Adrenal gland (tissue), 12 donors: Measurements from ENCODE around the gene CYBA. TPM values are rescaled to one million over a fixed set of nuclear protein-coding genes. Genes with fewer than 3 reads are reported as not detected.

ENCODE experiments used
- DNase-seq, 7 donors: peaks; one replicate each; pipeline ENCODE4 v3.0.0-alpha.2; 2019 to 2020
- H3K27ac ChIP-seq, 5 donors: fragments of 200-600 bp; sonication (generic) in 4 of 5; 1 replicate in 3 of 5; 2 replicates in 2 of 5; pipeline versions ENCODE4 v1.5.1 to v1.8.0; 2016 to 2020; ENCODE audit warnings: mild to moderate bottlenecking in 1 of 5
- H3K27me3 ChIP-seq: fragments of 200-600 bp; 2 replicates; pipeline ENCODE4 v1.8.0; 2021
- H3K36me3 ChIP-seq, 2 donors: fragments of 200-600 bp; replicated peaks in 1 of 2; 1 replicate in 1 of 2; 2 replicates in 1 of 2; pipeline versions ENCODE4 v1.5.1 to v1.8.0; 2018 to 2022
- H3K4me1 ChIP-seq, 2 donors: fragments of 200-600 bp; replicated peaks in 1 of 2; 1 replicate in 1 of 2; 2 replicates in 1 of 2; pipeline versions ENCODE4 v1.5.1 to v1.8.0; 2018 to 2021
- H3K4me3 ChIP-seq, 4 donors: fragments of 200-600 bp; sonication (generic) in 3 of 4; one replicate each; pipeline ENCODE4 v1.5.1; 2016 to 2018
- H3K9me3 ChIP-seq, 3 donors: fragments of 200-600 bp; sonication (generic) in 1 of 3; replicated peaks in 1 of 3; 1 replicate in 2 of 3; 2 replicates in 1 of 3; pipeline versions ENCODE4 v1.5.1 to v1.8.0; 2016 to 2021
- POLR2A ChIP-seq, 2 donors: fragments of 450-650 bp; IDR thresholded peaks; one replicate each; pipeline ENCODE4 v1.6.1; 2017; ENCODE audit warnings: antibody characterized with exemption in 2 of 2, mild to moderate bottlenecking in 2 of 2, moderate library complexity in 1 of 2
- WGBS, 4 donors: extraction: QIAGEN DNeasy Blood & Tissue Kit in 2 of 4; methylation state at CpG; one replicate each; pipeline versions ENCODE4 v1.1.5 to v1.1.7; 2013 to 2017; 5-methylcytosine and 5-hydroxymethylcytosine counted together
- intact Hi-C, 2 donors: fragments of 100-400 bp; cut with DNase I; formaldehyde crosslinking; loops; one replicate each; pipeline versions ENCODE4 v1.14.1 to v1.15.0; 2022 to 2023
- polyA plus RNA-seq, 3 donors: library from polyadenylated mRNA; stranded (reverse); fragments of 200-250 nt in 2 of 3; fragments of 350-450 nt in 1 of 3; fragmentation: Illumina TruSeq in 1 of 3; extraction: RNeasy Lipid Tissue Mini Kit (QIAGEN cat#74804) in 1 of 3; gene quantifications; one replicate each; pipeline ENCODE4 v1.2.3, GENCODE V29; 2013 to 2014
- total RNA-seq, 9 donors: library from RNA; depleted of rRNA in 4 of 9; stranded (reverse); fragments of >200 nt in 4 of 9; fragments of 120-200 nt in 1 of 9; fragmentation: NEBNext Ultra II Directional in 1 of 9; extraction: Animal tissue kit (Norgen Biotek cat#: 25700) in 1 of 9; gene quantifications; one replicate each; pipeline versions ENCODE4 v1.1.0 to v1.2.4, GENCODE V29; 2013 to 2023
- TF ChIP-seq, protein P1 (sequence below), 6 experiments: fragments of 450-650 bp in 4 of 6; fragments of 200-600 bp in 2 of 6; sonication (generic) in 1 of 6; IDR thresholded peaks; 1 replicate in 5 of 6; 2 replicates in 1 of 6; pipeline versions ENCODE4 v1.5.1 to v1.8.0; 2016 to 2021; ENCODE audit warnings: antibody characterized with exemption in 6 of 6, mild to moderate bottlenecking in 2 of 6, moderate library complexity in 1 of 6
- donor health status: healthy with polysubstance abuse.
- donor health status: Bipolar disorder and iron deficiency.
- donor health status: DM: yes; HTN: yes; CAD: no.
- donor health status: DM: no; HTN: no; CAD: no.
- donor health status: DM: no; HTN: no; CAD: no.
- donor health status: DM: yes; HTN: yes; CAD: no.

Gene CYBA
- total and polyA plus RNA-seq, 12 donors, result 19.6 to 374 (median 155) TPM

DNA sequence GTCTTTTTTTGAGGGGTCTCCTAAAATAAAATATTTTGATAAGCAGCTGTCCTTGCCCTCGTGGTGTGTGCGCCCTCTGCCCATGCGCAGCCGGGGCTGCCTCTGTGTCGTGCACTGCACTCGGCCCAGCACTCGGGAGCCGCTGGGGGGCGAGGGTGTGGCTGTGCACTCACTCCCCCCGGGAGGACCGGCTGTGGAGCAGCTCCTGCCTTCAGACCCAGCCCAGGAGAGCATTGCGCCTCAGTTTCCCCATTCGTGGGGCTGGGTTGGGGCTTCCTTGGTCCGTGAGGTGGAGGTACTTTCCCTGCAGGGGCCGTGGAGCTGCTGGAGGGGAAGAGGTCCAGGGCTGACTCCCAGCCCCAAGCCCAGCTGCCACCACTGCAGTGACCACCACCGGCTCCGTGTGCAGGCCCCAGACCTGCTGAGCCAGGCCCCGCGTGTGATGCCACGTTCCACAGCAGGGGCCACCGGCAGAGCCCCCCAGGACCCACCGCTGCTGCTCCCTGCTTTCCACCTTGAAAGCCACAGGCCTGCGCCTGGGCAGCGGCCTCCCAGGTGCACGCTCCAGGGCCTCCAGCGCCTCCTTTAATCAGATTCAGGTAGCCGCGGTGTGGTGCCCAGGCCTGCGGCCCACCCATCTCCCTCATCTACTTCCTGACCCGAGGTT lies 18.8 kb downstream of the CYBA start:
- peaks cover 0 to 6% of the 10 kb centered on the region in 2 donors for H3K4me1 ChIP-seq
- peaks cover 0 to 45% of the 10 kb centered on the region in 2 donors for H3K36me3 ChIP-seq
- 84 to 94% (median 91%) methylated on average over 16 to 30 of the region's 30 CpGs for WGBS, 4 donors
- H3K27me3 ChIP-seq, result no peaks in the 10 kb centered on the region
- no peak overlapping the region for H3K27ac ChIP-seq
- TF ChIP-seq, protein P1, sequence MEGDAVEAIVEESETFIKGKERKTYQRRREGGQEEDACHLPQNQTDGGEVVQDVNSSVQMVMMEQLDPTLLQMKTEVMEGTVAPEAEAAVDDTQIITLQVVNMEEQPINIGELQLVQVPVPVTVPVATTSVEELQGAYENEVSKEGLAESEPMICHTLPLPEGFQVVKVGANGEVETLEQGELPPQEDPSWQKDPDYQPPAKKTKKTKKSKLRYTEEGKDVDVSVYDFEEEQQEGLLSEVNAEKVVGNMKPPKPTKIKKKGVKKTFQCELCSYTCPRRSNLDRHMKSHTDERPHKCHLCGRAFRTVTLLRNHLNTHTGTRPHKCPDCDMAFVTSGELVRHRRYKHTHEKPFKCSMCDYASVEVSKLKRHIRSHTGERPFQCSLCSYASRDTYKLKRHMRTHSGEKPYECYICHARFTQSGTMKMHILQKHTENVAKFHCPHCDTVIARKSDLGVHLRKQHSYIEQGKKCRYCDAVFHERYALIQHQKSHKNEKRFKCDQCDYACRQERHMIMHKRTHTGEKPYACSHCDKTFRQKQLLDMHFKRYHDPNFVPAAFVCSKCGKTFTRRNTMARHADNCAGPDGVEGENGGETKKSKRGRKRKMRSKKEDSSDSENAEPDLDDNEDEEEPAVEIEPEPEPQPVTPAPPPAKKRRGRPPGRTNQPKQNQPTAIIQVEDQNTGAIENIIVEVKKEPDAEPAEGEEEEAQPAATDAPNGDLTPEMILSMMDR (IDR thresholded peaks at IDR 0.05), result no peak
- no peak for TF ChIP-seq POLR2A (IDR thresholded peaks at IDR 0.05)
- no peaks in the 10 kb centered on the region for H3K9me3 ChIP-seq
- no peak overlapping the region for H3K4me3 ChIP-seq
- intact Hi-C loops, result no loop called here
- DNase-seq, result no peak

DNA sequence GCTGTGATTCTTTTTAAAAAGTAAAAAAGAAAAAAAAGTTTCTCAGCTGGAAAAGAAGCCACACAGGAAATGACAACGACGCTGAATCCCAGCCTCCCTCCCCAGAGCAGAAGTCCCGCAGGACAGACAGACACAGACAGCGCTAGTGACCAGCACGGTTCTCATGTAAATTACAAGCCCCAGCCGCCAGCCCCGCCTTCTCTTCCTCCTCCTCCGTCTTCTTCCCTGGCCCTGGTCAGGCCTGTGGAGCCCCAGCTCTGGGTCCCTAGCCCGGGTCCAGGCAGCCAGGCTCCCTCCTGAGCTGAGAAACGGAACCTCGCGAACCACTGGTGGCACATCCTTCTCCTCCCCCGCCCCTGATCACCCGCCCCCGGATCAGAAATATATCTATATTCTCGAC lies 19.5 kb downstream of the CYBA start:
- Histone ChIP-seq H3K4me1 (peaks cover 0 to 6% of the 10 kb centered on the region in 2 donors), H3K27ac (no peak overlapping the region), H3K4me3 (no peak overlapping the region), H3K36me3 (peaks cover 0 to 50% of the 10 kb centered on the region in 2 donors), H3K27me3 (no peaks in the 10 kb centered on the region), H3K9me3 (no peaks in the 10 kb centered on the region)
- no peak for DNase-seq
- intact Hi-C loops, result no loop called here
- TF ChIP-seq, protein P1 (IDR thresholded peaks at IDR 0.05), result no peak
- no peak for TF ChIP-seq POLR2A (IDR thresholded peaks at IDR 0.05)
- 76 to 81% (median 78%) methylated on average over 16 of the region's 16 CpGs for WGBS, 4 donors

DNA sequence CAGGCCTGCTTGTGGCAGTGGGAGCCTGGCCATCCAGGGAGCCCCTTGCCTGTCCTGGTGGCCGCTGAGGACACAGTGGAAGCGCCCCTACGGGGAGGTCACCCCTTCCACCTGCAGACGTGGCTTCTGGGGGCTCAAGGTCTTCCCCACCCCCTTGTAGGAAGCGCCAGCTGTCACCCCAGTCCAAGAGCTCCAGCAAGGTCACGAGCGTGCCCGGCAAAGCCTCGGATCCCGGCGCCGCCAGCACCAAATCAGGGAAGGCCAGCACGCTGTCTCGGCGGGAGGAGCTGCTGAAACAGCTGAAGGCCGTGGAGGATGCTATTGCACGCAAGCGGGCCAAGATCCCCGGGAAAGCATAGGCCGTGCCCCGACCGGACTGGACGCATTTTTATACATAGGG lies 19.9 kb downstream of the CYBA start:
- no peak overlapping the region for H3K4me3 ChIP-seq
- WGBS, 4 donors, result 67 to 83% (median 68%) methylated on average over 14 to 23 of the region's 23 CpGs
- H3K9me3 ChIP-seq, result no peaks in the 10 kb centered on the region
- TF ChIP-seq POLR2A (IDR thresholded peaks at IDR 0.05), result no peak
- TF ChIP-seq, protein P1 (IDR thresholded peaks at IDR 0.05), result no peak
- H3K27me3 ChIP-seq, result no peaks in the 10 kb centered on the region
- peaks cover 0 to 6% of the 10 kb centered on the region in 2 donors for H3K4me1 ChIP-seq
- peak overlapping the region in 1 of 5 donors; percentile 27 for H3K27ac ChIP-seq
- H3K36me3 ChIP-seq, result peaks cover 0 to 55% of the 10 kb centered on the region in 2 donors
- intact Hi-C loops, result no loop called here
- DNase-seq, result peak in 3 of 7 donors; percentile 44 to 65 (median 52)

DNA sequence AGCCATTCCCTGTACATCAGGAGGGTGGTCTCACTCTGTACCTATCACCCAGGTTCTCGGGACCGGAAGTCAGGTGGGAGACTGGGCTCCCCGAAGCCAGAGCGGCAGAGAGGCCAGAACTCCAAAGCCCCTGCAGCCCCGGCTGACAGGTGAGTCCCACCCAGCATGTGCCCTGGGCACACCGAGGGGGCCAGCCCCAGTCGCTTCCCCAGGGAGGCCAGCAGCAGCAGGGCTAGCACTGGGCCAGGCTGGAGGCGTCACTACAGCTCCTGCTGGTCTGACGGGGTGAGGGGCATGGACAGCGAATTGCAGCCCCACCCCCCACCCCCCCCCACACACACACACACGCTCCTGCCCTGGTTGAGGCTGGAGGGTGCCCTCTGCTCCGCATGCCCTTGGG lies 20.4 kb downstream of the CYBA start:
- Histone ChIP-seq H3K27me3 (no peaks in the 10 kb centered on the region), H3K4me3 (no peak overlapping the region), H3K9me3 (no peaks in the 10 kb centered on the region), H3K27ac (no peak overlapping the region), H3K36me3 (peaks cover 0 to 58% of the 10 kb centered on the region in 2 donors), H3K4me1 (peaks cover 0 to 6% of the 10 kb centered on the region in 2 donors)
- DNase-seq, result no peak
- no peak for TF ChIP-seq POLR2A (IDR thresholded peaks at IDR 0.05)
- TF ChIP-seq, protein P1 (IDR thresholded peaks at IDR 0.05), result no peak
- 85 to 100% (median 87%) methylated on average over 2 to 12 of the region's 12 CpGs for WGBS, 4 donors
- intact Hi-C loops, result no loop called here
